HEK293 (cell line): Measurements from ENCODE around the gene ZNHIT2.
A peak's percentile ranks its signal among the peaks of the same experiment; 100 is the strongest.

Experiments
- CTCF ChIA-PET: fragments of 350-600 bp; formaldehyde crosslinking; extraction: SDS; loops from one replicate; lab custom pipeline; 2021; ENCODE audit warnings: antibody characterized with exemption; lab: Yijun Ruan, JAX
- POLR2A ChIA-PET: fragments of 300-600 bp; formaldehyde crosslinking; extraction: SDS; loops from one replicate; lab custom pipeline; 2020; ENCODE audit warnings: antibody characterized with exemption, inconsistent platforms; lab: Yijun Ruan, JAX
- H3K27ac ChIP-seq: fragments of 200-500 bp; sonication (Bioruptor generic); 2 replicates; pipeline ENCODE4 v1.5.1; 2014; ENCODE audit warnings: low read depth, low read length, control low read depth, inconsistent platforms; ENCODE audit errors: extremely low read depth
- H3K36me3 ChIP-seq, 2 experiments: fragments of 200-500 bp in 1 of 2; sonication (Bioruptor generic) in 1 of 2; 1 replicate in 1 of 2; 2 replicates in 1 of 2; pipeline ENCODE4 v1.5.1; 2014 to 2017; ENCODE audit warnings: inconsistent platforms in 2 of 2, low read length in 2 of 2; ENCODE audit not compliant: control insufficient read depth in 2 of 2, insufficient read depth in 1 of 2
- H3K4me1 ChIP-seq: fragments of 200-500 bp; sonication (Bioruptor generic); 2 replicates; pipeline ENCODE4 v1.5.1; 2014; ENCODE audit warnings: mild to moderate bottlenecking, low read length, inconsistent platforms; ENCODE audit not compliant: control insufficient read depth, insufficient read depth
- H3K4me3 ChIP-seq: 2 replicates; pipeline ENCODE4 v1.5.1; 2011; ENCODE audit warnings: low read depth, mild to moderate bottlenecking, control low read depth, low read length, moderate library complexity
- H3K9me3 ChIP-seq: fragments of 200-500 bp; sonication (Bioruptor generic); 2 replicates; pipeline ENCODE4 v1.5.1; 2014; ENCODE audit warnings: low read depth, low read length, inconsistent platforms; ENCODE audit not compliant: control insufficient read depth, insufficient read depth
- GFI1B ChIP-seq: fragments of 450-650 bp; formaldehyde crosslinking; IDR thresholded peaks from 2 replicates; pipeline ENCODE4 v1.5.1; 2016; ENCODE audit warnings: missing biosample characterization, missing genetic modification characterization
- GLIS2 ChIP-seq: fragments of 450-650 bp; formaldehyde crosslinking; IDR thresholded peaks from 2 replicates; pipeline ENCODE4 v1.5.1; 2016; ENCODE audit warnings: missing biosample characterization, missing genetic modification characterization
- MYNN ChIP-seq: fragments of 450-650 bp; formaldehyde crosslinking; IDR thresholded peaks from 2 replicates; pipeline ENCODE4 v1.5.1; 2016; ENCODE audit warnings: missing biosample characterization, missing genetic modification characterization, borderline replicate concordance
- REPIN1 ChIP-seq: fragments of 450-650 bp; formaldehyde crosslinking; IDR thresholded peaks from 2 replicates; pipeline ENCODE4 v1.5.1; 2017; ENCODE audit warnings: missing biosample characterization, missing genetic modification characterization, low read depth
- SCRT1 ChIP-seq: fragments of 450-650 bp; formaldehyde crosslinking; IDR thresholded peaks from 2 replicates; pipeline ENCODE4 v1.5.1; 2016; ENCODE audit warnings: missing biosample characterization, missing genetic modification characterization, borderline replicate concordance
- SETDB1 ChIP-seq: IDR thresholded peaks from one replicate; pipeline ENCODE4 v1.6.1; 2017; ENCODE audit warnings: mild to moderate bottlenecking, low read length, moderate library complexity, mixed read lengths; ENCODE audit not compliant: insufficient read length
- YY1 ChIP-seq: fragments of 450-650 bp; formaldehyde crosslinking; IDR thresholded peaks from 2 replicates; pipeline ENCODE4 v1.5.1; 2018; ENCODE audit warnings: missing biosample characterization, missing genetic modification characterization
- ZBTB21 ChIP-seq: fragments of 450-650 bp; formaldehyde crosslinking; IDR thresholded peaks from 2 replicates; pipeline ENCODE4 v1.5.1; 2017; ENCODE audit warnings: missing biosample characterization, missing genetic modification characterization
- ZFP69B ChIP-seq: fragments of 450-650 bp; formaldehyde crosslinking; IDR thresholded peaks from 2 replicates; pipeline ENCODE4 v1.5.1; 2016; ENCODE audit warnings: missing biosample characterization, missing genetic modification characterization
- ZNF146 ChIP-seq: fragments of 450-650 bp; formaldehyde crosslinking; IDR thresholded peaks from 2 replicates; pipeline ENCODE4 v1.5.1; 2016; ENCODE audit warnings: missing biosample characterization, missing genetic modification characterization
- ZNF174 ChIP-seq: fragments of 450-650 bp; formaldehyde crosslinking; IDR thresholded peaks from 2 replicates; pipeline ENCODE4 v1.5.0; 2017; ENCODE audit warnings: missing biosample characterization, mild to moderate bottlenecking, missing genetic modification characterization
- ZNF23 ChIP-seq: fragments of 450-650 bp; formaldehyde crosslinking; IDR thresholded peaks from 2 replicates; pipeline ENCODE4 v1.5.1; 2016; ENCODE audit warnings: missing biosample characterization, missing genetic modification characterization, borderline replicate concordance
- ZNF292 ChIP-seq: fragments of 450-650 bp; formaldehyde crosslinking; IDR thresholded peaks from 2 replicates; pipeline ENCODE4 v1.5.1; 2016; ENCODE audit warnings: low read depth, missing biosample characterization, missing genetic modification characterization, borderline replicate concordance
- ZNF341 ChIP-seq: fragments of 450-650 bp; formaldehyde crosslinking; IDR thresholded peaks from 2 replicates; pipeline ENCODE4; 2016; ENCODE audit warnings: low read depth, missing biosample characterization, missing genetic modification characterization
- ZNF37A ChIP-seq: fragments of 450-650 bp; IDR thresholded peaks from 2 replicates; pipeline ENCODE4 v1.5.1; 2018; ENCODE audit warnings: missing biosample characterization, missing genetic modification characterization
- ZNF404 ChIP-seq: fragments of 450-650 bp; formaldehyde crosslinking; IDR thresholded peaks from 2 replicates; pipeline ENCODE4 v1.5.1; 2017; ENCODE audit warnings: missing biosample characterization, missing genetic modification characterization
- ZNF423 ChIP-seq: fragments of 450-650 bp; formaldehyde crosslinking; IDR thresholded peaks from 2 replicates; pipeline ENCODE4 v1.5.1; 2016; ENCODE audit warnings: missing biosample characterization, missing genetic modification characterization
- ZNF449 ChIP-seq: fragments of 450-650 bp; formaldehyde crosslinking; IDR thresholded peaks from 2 replicates; pipeline ENCODE4 v1.5.1; 2017; ENCODE audit warnings: missing biosample characterization, mild to moderate bottlenecking, missing genetic modification characterization, moderate library complexity
- ZNF596 ChIP-seq: fragments of 450-650 bp; IDR thresholded peaks from 2 replicates; pipeline ENCODE4 v1.5.0; 2018; ENCODE audit warnings: missing biosample characterization, mild to moderate bottlenecking, missing genetic modification characterization, moderate library complexity
- ZNF624 ChIP-seq: fragments of 450-650 bp; formaldehyde crosslinking; IDR thresholded peaks from 2 replicates; pipeline ENCODE4 v1.5.1; 2017; ENCODE audit warnings: missing biosample characterization, missing genetic modification characterization
- ZSCAN4 ChIP-seq: fragments of 450-650 bp; formaldehyde crosslinking; IDR thresholded peaks from 2 replicates; pipeline ENCODE4 v1.5.1; 2017; ENCODE audit warnings: missing biosample characterization, missing genetic modification characterization
- TF ChIP-seq, protein P1 (sequence below): fragments of 450-650 bp; formaldehyde crosslinking; IDR thresholded peaks from 2 replicates; pipeline ENCODE4 v1.5.1; 2016; ENCODE audit warnings: missing biosample characterization, missing genetic modification characterization, borderline replicate concordance
- TF ChIP-seq, protein P2 (sequence below): fragments of 450-650 bp; formaldehyde crosslinking; conservative IDR thresholded peaks from 2 replicates; pipeline ENCODE4 v1.5.1; 2016; ENCODE audit warnings: low read depth, missing biosample characterization, missing genetic modification characterization
- TF ChIP-seq, protein P3 (sequence below): fragments of 450-650 bp; formaldehyde crosslinking; IDR thresholded peaks from 2 replicates; pipeline ENCODE4 v1.5.1; 2017; ENCODE audit warnings: missing biosample characterization, missing genetic modification characterization

Gene ZNHIT2

DNA sequence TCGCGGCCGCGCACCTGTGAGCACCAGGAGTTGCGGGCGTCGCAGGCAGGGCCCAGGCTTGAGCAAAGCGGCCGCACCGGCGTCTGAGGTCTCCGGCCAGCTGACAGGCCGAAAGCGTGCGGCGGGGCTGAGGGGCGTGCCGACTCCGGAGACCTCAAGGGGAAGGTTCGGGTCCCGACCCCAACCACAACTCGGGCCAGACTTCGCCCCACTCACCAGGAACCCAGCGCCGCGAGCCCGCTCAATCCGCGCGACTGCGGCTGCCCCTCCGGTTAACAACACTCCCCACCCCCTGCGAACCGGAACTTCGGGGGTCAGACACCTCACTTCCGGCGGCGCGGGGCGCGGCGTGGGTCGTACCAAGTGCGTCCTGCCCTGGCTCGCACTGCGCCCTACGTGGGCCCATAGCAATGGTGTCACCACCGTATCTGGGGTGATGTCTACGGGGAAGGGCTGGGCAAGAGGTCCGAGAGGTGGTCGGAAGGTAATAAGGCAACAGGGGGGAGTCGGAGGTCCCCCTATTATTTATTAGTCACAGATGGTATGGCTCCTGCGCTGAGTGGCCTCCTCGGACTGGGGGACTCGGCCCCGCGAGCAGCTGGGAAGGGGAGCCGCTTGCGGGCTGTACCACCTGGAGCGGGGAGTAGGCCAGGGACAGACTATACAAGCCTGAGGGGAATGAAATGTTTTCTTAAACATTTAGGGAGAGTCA, 16.9 kb upstream of the ZNHIT2 start, which contains the start of gene SYVN1:
TSS of gene SYVN1 (minus strand) at position 280 of the 712 bp plus-strand sequence. CDS start 918 bp downstream, outside the sequence.
- Histone ChIP-seq H3K27ac (peak within 1 kb of the TSS; percentile 83), H3K4me3 (peak within 1 kb of the TSS; percentile 81), H3K4me1 (no peaks in the 10 kb centered on the region; the same call in 1 of the 2 replicates), H3K36me3 (peaks cover 0 to 37% of the 10 kb centered on the region in 2 experiments; a peak in 1 of 3 replicates), H3K9me3 (no peaks in the 10 kb centered on the region)
- CTCF ChIA-PET, result interaction anchor here (0.6 to 2.3 kb wide), 6 partner anchors 13 to 120 kb away, joined by 3 to 7 read pairs (median 4); partner anchors contain the start of genes ARL2 and CAPN1
- POLR2A ChIA-PET, result interaction anchor here (0.5 to 4.5 kb wide), 20 partner anchors 10 to 863 kb away, joined by 3 to 57 read pairs (median 4); partner anchors contain the start of genes ARL2, CAPN1, CDC42BPG and FAU
- no peak for TF ChIP-seq SCRT1 (tag by site-specific recombination)
- TF ChIP-seq ZNF37A (tag by site-specific recombination), result no peak
- TF ChIP-seq ZNF174 (tag by site-specific recombination), result no peak
- no peak for TF ChIP-seq ZNF423 (tag by site-specific recombination)
- TF ChIP-seq REPIN1, result no peak
- peak; percentile 94 for TF ChIP-seq GLIS2 (tag by site-specific recombination)
- TF ChIP-seq ZNF146, result no peak
- TF ChIP-seq ZNF449 (tag by site-specific recombination), result no peak
- peak; percentile 38 for TF ChIP-seq ZBTB21 (tag by site-specific recombination)
- TF ChIP-seq, protein P1, sequence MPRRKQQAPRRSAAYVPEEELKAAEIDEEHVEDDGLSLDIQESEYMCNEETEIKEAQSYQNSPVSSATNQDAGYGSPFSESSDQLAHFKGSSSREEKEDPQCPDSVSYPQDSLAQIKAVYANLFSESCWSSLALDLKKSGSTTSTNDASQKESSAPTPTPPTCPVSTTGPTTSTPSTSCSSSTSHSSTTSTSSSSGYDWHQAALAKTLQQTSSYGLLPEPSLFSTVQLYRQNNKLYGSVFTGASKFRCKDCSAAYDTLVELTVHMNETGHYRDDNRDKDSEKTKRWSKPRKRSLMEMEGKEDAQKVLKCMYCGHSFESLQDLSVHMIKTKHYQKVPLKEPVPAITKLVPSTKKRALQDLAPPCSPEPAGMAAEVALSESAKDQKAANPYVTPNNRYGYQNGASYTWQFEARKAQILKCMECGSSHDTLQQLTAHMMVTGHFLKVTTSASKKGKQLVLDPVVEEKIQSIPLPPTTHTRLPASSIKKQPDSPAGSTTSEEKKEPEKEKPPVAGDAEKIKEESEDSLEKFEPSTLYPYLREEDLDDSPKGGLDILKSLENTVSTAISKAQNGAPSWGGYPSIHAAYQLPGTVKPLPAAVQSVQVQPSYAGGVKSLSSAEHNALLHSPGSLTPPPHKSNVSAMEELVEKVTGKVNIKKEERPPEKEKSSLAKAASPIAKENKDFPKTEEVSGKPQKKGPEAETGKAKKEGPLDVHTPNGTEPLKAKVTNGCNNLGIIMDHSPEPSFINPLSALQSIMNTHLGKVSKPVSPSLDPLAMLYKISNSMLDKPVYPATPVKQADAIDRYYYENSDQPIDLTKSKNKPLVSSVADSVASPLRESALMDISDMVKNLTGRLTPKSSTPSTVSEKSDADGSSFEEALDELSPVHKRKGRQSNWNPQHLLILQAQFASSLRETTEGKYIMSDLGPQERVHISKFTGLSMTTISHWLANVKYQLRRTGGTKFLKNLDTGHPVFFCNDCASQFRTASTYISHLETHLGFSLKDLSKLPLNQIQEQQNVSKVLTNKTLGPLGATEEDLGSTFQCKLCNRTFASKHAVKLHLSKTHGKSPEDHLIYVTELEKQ (tag by site-specific recombination), result no peak
- TF ChIP-seq, protein P2, sequence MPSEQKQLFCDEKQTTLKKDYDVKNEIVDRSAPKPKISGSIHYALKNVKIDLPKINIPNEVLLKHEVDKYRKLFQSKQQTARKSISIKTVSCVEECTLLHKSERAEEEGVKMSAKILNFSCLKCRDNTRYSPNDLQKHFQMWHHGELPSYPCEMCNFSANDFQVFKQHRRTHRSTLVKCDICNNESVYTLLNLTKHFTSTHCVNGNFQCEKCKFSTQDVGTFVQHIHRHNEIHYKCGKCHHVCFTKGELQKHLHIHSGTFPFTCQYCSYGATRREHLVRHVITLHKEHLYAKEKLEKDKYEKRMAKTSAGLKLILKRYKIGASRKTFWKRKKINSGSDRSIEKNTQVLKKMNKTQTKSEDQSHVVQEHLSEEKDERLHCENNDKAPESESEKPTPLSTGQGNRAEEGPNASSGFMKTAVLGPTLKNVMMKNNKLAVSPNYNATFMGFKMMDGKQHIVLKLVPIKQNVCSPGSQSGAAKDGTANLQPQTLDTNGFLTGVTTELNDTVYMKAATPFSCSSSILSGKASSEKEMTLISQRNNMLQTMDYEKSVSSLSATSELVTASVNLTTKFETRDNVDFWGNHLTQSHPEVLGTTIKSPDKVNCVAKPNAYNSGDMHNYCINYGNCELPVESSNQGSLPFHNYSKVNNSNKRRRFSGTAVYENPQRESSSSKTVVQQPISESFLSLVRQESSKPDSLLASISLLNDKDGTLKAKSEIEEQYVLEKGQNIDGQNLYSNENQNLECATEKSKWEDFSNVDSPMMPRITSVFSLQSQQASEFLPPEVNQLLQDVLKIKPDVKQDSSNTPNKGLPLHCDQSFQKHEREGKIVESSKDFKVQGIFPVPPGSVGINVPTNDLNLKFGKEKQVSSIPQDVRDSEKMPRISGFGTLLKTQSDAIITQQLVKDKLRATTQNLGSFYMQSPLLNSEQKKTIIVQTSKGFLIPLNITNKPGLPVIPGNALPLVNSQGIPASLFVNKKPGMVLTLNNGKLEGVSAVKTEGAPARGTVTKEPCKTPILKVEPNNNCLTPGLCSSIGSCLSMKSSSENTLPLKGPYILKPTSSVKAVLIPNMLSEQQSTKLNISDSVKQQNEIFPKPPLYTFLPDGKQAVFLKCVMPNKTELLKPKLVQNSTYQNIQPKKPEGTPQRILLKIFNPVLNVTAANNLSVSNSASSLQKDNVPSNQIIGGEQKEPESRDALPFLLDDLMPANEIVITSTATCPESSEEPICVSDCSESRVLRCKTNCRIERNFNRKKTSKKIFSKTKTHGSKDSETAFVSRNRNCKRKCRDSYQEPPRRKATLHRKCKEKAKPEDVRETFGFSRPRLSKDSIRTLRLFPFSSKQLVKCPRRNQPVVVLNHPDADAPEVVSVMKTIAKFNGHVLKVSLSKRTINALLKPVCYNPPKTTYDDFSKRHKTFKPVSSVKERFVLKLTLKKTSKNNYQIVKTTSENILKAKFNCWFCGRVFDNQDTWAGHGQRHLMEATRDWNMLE (tag by site-specific recombination), result 0 out of 2 replicates have a peak, but pooled peaks have one; percentile 50
- TF ChIP-seq ZNF596 (tag by site-specific recombination), result no peak
- no peak for TF ChIP-seq ZNF292 (tag by site-specific recombination)
- TF ChIP-seq MYNN (tag by site-specific recombination), result no peak
- TF ChIP-seq ZNF341, result no peak
- peak; percentile 36; the same call in 1 of the 2 replicates for TF ChIP-seq YY1 (tag by site-specific recombination)
- TF ChIP-seq, protein P3, sequence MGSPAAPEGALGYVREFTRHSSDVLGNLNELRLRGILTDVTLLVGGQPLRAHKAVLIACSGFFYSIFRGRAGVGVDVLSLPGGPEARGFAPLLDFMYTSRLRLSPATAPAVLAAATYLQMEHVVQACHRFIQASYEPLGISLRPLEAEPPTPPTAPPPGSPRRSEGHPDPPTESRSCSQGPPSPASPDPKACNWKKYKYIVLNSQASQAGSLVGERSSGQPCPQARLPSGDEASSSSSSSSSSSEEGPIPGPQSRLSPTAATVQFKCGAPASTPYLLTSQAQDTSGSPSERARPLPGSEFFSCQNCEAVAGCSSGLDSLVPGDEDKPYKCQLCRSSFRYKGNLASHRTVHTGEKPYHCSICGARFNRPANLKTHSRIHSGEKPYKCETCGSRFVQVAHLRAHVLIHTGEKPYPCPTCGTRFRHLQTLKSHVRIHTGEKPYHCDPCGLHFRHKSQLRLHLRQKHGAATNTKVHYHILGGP (tag by site-specific recombination), result no peak
- no peak for TF ChIP-seq ZNF23 (tag by site-specific recombination)
- no peak for TF ChIP-seq ZNF624 (tag by site-specific recombination)
- TF ChIP-seq GFI1B, result no peak
- TF ChIP-seq ZFP69B, result peak; percentile 94
- TF ChIP-seq ZSCAN4, result no peak
- TF ChIP-seq ZNF404 (tag by site-specific recombination), result no peak
- no peak for TF ChIP-seq SETDB1
